Erythroblast (primary cell): Measurements from ENCODE around the gene CMC1.

ENCODE experiments used
- DNase-seq, 2 experiments: peaks; one replicate each; lab custom pipeline; 2025; lab: John Stamatoyannopoulos, UW
- GATA1 ChIP-seq: IDR thresholded peaks from 2 replicates; pipeline ENCODE4 v1.6.1; 2011; ENCODE audit warnings: low read depth, mild to moderate bottlenecking, control low read depth, low read length, moderate library complexity
- POLR2A ChIP-seq: IDR thresholded peaks from 2 replicates; pipeline ENCODE4 v1.6.1; 2011; ENCODE audit warnings: mild to moderate bottlenecking, low read length

CMC1 gene

GRCh38 chr3:28335246-28335645, 93.8 kb downstream of the CMC1 start:
- no peak for DNase-seq
- TF ChIP-seq GATA1 = no peak
- no peak for TF ChIP-seq POLR2A

- no peak for DNase-seq
- no peak for TF ChIP-seq GATA1
- no peak for TF ChIP-seq POLR2A
These were observed 95.8 kb downstream of the CMC1 start for GRCh38 chr3:28337230-28337629.

GRCh38 chr3:28343144-28343543, 101.7 kb downstream of the CMC1 start:
- TF ChIP-seq GATA1 = no peak
- TF ChIP-seq POLR2A = no peak
- no peak for DNase-seq

- no peak for TF ChIP-seq GATA1
- TF ChIP-seq POLR2A = no peak
- no peak for DNase-seq
These were observed 104.3 kb downstream of the CMC1 start for GRCh38 chr3:28345690-28346089.

- peak in 1 of 2 experiments; percentile 52 for DNase-seq
- no peak for TF ChIP-seq POLR2A
- no peak for TF ChIP-seq GATA1
These were observed 106.2 kb downstream of the CMC1 start for GRCh38 chr3:28347374-28348264.

GRCh38 chr3:28348265-28348628, 106.8 kb downstream of the CMC1 start:
- peak; percentile 91 to 93 for DNase-seq
- TF ChIP-seq GATA1 (no peak), POLR2A (no peak)

GRCh38 chr3:28348629-28349468, 107.4 kb downstream of the CMC1 start, which contains the start of the genes AZI2 and ZCWPW2:
TSS of gene AZI2 (minus strand) at chr3:28348824. CDS start at chr3:28340617, 8,207 bp downstream.
TSS of gene ZCWPW2 (plus strand) at chr3:28348721. CDS start at chr3:28413069, 64,348 bp downstream.
- TF ChIP-seq POLR2A (peak; percentile 85), GATA1 (no peak)
- peak; percentile 96 to 97 for DNase-seq

- no peak for DNase-seq
- TF ChIP-seq GATA1 = no peak
These were observed 108.1 kb downstream of the CMC1 start for GRCh38 chr3:28349469-28350000.
